SU-DHL-6 (cell line): ENCODE measurements around the gene PPP2R5D.

Experiments
- EZH2phosphoT487 ChIP-seq: fragments of 200-600 bp; sonication (generic), shearing (Covaris generic); conservative IDR thresholded peaks from 2 replicates; pipeline ENCODE4 v1.6.1; 2018; ENCODE audit warnings: mild to moderate bottlenecking, antibody characterized with exemption, low read length, moderate library complexity, mixed read lengths
- TF ChIP-seq, protein P1 (sequence below): fragments of 200-600 bp; sonication (generic); IDR thresholded peaks from one replicate; pipeline ENCODE4 v1.5.1; 2017; ENCODE audit warnings: antibody characterized with exemption, mild to moderate bottlenecking, low read length, moderate library complexity; ENCODE audit not compliant: insufficient read depth, poor library complexity, severe bottlenecking

DNA sequence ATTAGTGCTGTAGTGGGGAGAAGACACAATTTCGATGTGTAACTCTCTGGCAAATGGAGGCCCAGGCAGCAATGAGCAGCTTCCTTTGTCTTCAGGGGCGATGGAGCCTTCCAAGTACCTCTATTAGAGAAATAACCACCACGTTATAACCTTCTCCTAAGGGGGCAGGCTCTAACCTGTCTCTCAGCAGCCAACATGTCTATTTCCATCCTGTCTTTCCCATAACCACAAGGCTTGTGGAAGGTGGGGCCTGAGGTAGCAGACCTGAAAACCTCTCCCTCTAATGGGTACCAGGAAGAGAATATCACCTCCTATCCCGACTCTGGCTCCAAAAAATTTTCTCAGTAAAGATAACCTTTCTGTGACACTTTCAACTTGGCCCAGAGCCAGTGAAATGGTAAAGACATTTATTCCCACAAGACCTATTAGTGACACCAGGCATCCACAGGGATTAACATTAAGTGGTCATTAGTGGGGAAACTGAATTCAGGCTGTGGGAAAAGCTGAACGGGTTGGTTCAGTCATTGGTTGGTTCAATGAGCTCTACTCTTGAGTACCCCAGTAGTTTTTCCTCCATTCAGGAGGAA is 9.4 kb upstream of the PPP2R5D start:
- TF ChIP-seq, protein P1, sequence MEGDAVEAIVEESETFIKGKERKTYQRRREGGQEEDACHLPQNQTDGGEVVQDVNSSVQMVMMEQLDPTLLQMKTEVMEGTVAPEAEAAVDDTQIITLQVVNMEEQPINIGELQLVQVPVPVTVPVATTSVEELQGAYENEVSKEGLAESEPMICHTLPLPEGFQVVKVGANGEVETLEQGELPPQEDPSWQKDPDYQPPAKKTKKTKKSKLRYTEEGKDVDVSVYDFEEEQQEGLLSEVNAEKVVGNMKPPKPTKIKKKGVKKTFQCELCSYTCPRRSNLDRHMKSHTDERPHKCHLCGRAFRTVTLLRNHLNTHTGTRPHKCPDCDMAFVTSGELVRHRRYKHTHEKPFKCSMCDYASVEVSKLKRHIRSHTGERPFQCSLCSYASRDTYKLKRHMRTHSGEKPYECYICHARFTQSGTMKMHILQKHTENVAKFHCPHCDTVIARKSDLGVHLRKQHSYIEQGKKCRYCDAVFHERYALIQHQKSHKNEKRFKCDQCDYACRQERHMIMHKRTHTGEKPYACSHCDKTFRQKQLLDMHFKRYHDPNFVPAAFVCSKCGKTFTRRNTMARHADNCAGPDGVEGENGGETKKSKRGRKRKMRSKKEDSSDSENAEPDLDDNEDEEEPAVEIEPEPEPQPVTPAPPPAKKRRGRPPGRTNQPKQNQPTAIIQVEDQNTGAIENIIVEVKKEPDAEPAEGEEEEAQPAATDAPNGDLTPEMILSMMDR, result no peak
- no peak for TF ChIP-seq EZH2phosphoT487
